ENCODE data around the gene NCAPH2.

- no peak for TF ChIP-seq EZH2phosphoT487 (IDR thresholded peaks at IDR 0.05; ENCODE audit: insufficient read depth, low read depth)
- no peak for TF ChIP-seq EZH2 (IDR thresholded peaks at IDR 0.05; ENCODE audit: insufficient read depth, poor library complexity, severe bottlenecking)
Observed at GRCh38 chr22:50536226-50536625, 28.2 kb downstream of the NCAPH2 start.

Data from GM23248 (cell line).